ENCODE measurements around the gene PAPSS1. TPM values are rescaled to one million over a fixed set of nuclear protein-coding genes. Genes with fewer than 3 reads are reported as not detected.

PAPSS1 gene
- total and polyA plus RNA-seq, 9 of the 15 experiments (the other 6 are each of a cell fraction or from before 2014, with no cell fraction given) = 21.1 to 53.9 (median 41.9) TPM

DNA sequence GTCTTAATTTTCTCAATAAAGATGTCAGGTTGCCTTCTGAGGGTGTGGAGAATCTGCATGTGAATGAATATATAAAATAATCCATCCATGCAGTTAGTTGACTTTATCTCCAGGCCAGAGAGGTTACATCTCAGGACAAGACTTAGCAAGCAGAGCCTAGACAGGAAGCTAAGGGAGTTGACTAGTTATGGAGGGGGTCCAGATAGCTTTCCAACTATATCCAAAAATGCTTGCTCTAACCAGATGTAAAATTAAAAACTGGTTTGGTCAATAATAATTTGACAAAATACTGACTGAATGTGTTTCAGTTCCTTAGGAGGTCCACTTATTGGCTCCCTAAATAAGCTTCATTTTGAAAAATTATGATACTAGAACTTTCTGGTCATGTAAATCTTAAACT, 101.4 kb downstream of the PAPSS1 start:
- BruUV-seq (replicated peaks) = no TSS peak
- Histone ChIP-seq H3K9me1 (ENCODE audit: control insufficient read depth, insufficient read depth, low read length) (no peaks in the 10 kb centered on the region), H3K36me3 (ENCODE audit: control insufficient read depth, insufficient read depth, low read length) (no peaks in the 10 kb centered on the region), H3K27me3 (ENCODE audit: control insufficient read depth in 2 of 2, insufficient read depth in 2 of 2, low read length in 2 of 2) (no peaks in the 10 kb centered on the region), H3K27ac (ENCODE audit: extremely low read depth, low read depth, low read length) (no peak overlapping the region), H3K4me3 (no peak overlapping the region), H3K4me2 (ENCODE audit: insufficient read depth, low read length) (no peak overlapping the region), H4K20me1 (replicated peaks; ENCODE audit: control insufficient read depth, insufficient read depth, low read length) (no peaks in the 10 kb centered on the region), H2AFZ (ENCODE audit: low read depth, low read length) (no peak overlapping the region), H3K4me1 (replicated peaks in 1 of 2; ENCODE audit: control insufficient read depth in 2 of 2, insufficient read depth in 2 of 2, low read length in 2 of 2) (no peaks in the 10 kb centered on the region), H3K9me3 (replicated peaks; ENCODE audit: control insufficient read depth, insufficient read depth, low read depth, low read length) (no peaks in the 10 kb centered on the region), H3K79me2 (ENCODE audit: control insufficient read depth, insufficient read depth, low read length) (no peaks in the 10 kb centered on the region), H3K9ac (ENCODE audit: insufficient read depth in 1 of 2, low read depth in 2 of 2, low read length in 2 of 2) (no peak overlapping the region)
- TF ChIP-seq HIVEP1 (CRISPR knock-in tag; IDR thresholded peaks at IDR 0.05) = no peak
- TF ChIP-seq ZNF431 (CRISPR knock-in tag; IDR thresholded peaks at IDR 0.05) = no peak
- no peak for TF ChIP-seq SMC3 (conservative IDR thresholded peaks at IDR 0.05; ENCODE audit: insufficient read depth, low read depth, low read length)
- no peak for TF ChIP-seq STAT5B (CRISPR knock-in tag; IDR thresholded peaks at IDR 0.05)
- TF ChIP-seq FIP1L1 (IDR thresholded peaks at IDR 0.05; ENCODE audit: low read depth, low read length, poor library complexity, severe bottlenecking) = no peak
- TF ChIP-seq, protein P1, sequence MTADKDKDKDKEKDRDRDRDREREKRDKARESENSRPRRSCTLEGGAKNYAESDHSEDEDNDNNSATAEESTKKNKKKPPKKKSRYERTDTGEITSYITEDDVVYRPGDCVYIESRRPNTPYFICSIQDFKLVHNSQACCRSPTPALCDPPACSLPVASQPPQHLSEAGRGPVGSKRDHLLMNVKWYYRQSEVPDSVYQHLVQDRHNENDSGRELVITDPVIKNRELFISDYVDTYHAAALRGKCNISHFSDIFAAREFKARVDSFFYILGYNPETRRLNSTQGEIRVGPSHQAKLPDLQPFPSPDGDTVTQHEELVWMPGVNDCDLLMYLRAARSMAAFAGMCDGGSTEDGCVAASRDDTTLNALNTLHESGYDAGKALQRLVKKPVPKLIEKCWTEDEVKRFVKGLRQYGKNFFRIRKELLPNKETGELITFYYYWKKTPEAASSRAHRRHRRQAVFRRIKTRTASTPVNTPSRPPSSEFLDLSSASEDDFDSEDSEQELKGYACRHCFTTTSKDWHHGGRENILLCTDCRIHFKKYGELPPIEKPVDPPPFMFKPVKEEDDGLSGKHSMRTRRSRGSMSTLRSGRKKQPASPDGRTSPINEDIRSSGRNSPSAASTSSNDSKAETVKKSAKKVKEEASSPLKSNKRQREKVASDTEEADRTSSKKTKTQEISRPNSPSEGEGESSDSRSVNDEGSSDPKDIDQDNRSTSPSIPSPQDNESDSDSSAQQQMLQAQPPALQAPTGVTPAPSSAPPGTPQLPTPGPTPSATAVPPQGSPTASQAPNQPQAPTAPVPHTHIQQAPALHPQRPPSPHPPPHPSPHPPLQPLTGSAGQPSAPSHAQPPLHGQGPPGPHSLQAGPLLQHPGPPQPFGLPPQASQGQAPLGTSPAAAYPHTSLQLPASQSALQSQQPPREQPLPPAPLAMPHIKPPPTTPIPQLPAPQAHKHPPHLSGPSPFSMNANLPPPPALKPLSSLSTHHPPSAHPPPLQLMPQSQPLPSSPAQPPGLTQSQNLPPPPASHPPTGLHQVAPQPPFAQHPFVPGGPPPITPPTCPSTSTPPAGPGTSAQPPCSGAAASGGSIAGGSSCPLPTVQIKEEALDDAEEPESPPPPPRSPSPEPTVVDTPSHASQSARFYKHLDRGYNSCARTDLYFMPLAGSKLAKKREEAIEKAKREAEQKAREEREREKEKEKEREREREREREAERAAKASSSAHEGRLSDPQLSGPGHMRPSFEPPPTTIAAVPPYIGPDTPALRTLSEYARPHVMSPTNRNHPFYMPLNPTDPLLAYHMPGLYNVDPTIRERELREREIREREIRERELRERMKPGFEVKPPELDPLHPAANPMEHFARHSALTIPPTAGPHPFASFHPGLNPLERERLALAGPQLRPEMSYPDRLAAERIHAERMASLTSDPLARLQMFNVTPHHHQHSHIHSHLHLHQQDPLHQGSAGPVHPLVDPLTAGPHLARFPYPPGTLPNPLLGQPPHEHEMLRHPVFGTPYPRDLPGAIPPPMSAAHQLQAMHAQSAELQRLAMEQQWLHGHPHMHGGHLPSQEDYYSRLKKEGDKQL (CRISPR knock-in tag; IDR thresholded peaks at IDR 0.05; ENCODE audit: borderline replicate concordance) = no peak
- no peak for TF ChIP-seq HDAC8 (tag; IDR thresholded peaks at IDR 0.05)
- TF ChIP-seq LARP7 (IDR thresholded peaks at IDR 0.05) = no peak
- TF ChIP-seq GATAD2B (IDR thresholded peaks at IDR 0.05; ENCODE audit: borderline replicate concordance) = no peak
- no peak for TF ChIP-seq YBX1 (IDR thresholded peaks at IDR 0.05)
- TF ChIP-seq, protein P2, sequence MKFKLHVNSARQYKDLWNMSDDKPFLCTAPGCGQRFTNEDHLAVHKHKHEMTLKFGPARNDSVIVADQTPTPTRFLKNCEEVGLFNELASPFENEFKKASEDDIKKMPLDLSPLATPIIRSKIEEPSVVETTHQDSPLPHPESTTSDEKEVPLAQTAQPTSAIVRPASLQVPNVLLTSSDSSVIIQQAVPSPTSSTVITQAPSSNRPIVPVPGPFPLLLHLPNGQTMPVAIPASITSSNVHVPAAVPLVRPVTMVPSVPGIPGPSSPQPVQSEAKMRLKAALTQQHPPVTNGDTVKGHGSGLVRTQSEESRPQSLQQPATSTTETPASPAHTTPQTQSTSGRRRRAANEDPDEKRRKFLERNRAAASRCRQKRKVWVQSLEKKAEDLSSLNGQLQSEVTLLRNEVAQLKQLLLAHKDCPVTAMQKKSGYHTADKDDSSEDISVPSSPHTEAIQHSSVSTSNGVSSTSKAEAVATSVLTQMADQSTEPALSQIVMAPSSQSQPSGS (CRISPR knock-in tag; IDR thresholded peaks at IDR 0.05) = no peak
- TF ChIP-seq ZFX (CRISPR knock-in tag; IDR thresholded peaks at IDR 0.05) = no peak
- TF ChIP-seq SMARCB1 (IDR thresholded peaks at IDR 0.05; ENCODE audit: insufficient read length, low read depth) = no peak
- TF ChIP-seq E2F3 (CRISPR knock-in tag; IDR thresholded peaks at IDR 0.05) = no peak
- ATAC-seq (no peak), FAIRE-seq (no peak), DNase-seq (ENCODE audit: extremely low read depth in 1 of 4, low spot score in 3 of 4) (no peak)
- ChIA-PET CTCF (ENCODE audit: low intra/inter-chr PET ratio) (no interaction called here), POLR2A (no interaction called here)
- in situ Hi-C loops (cut with MboI) = no loop called here
- intact Hi-C loops (cut with micrococcal nuclease) = no loop called here

Measured in K562 (cell line).